ENCODE measurements around the gene OXSR1.
"Not testable (repeated sequence)": the region's sequence is repeated elsewhere in the genome, so short reads cannot be mapped to it uniquely, and the experiment has no call there.

The OXSR1 gene

GRCh38 chr3:38169027-38169317 is 3.6 kb downstream of the OXSR1 start:
- DNase-seq, result no peak

GRCh38 chr3:38170722-38171121 is 5.4 kb downstream of the OXSR1 start:
- DNase-seq, result no peak

GRCh38 chr3:38171622-38172021 is 6.3 kb downstream of the OXSR1 start:
- DNase-seq, result no peak

GRCh38 chr3:38173834-38174418 is 8.6 kb downstream of the OXSR1 start:
- DNase-seq, result no peak

- no peak for DNase-seq
Measured at GRCh38 chr3:38177181-38177580, 11.8 kb downstream of the OXSR1 start.

- no peak for DNase-seq
Measured at GRCh38 chr3:38186781-38187180, 21.4 kb downstream of the OXSR1 start.

GRCh38 chr3:38190481-38190881 is 25.1 kb downstream of the OXSR1 start:
- no peak for DNase-seq

GRCh38 chr3:38202931-38203330 is 37.6 kb downstream of the OXSR1 start:
- not testable (repeated sequence) for DNase-seq

- DNase-seq, result no peak
Measured at GRCh38 chr3:38203690-38204089, 38.4 kb downstream of the OXSR1 start.

GRCh38 chr3:38204599-38205471 is 39.5 kb downstream of the OXSR1 start:
- no peak for DNase-seq

- no peak for DNase-seq
Measured at GRCh38 chr3:38205472-38205805, 40.1 kb downstream of the OXSR1 start.

- DNase-seq, result no peak
Measured at GRCh38 chr3:38207254-38208003, 42.1 kb downstream of the OXSR1 start.

GRCh38 chr3:38210141-38210757 is 44.9 kb downstream of the OXSR1 start:
- no peak for DNase-seq

- DNase-seq, result no peak
Measured at GRCh38 chr3:38212141-38212540, 46.8 kb downstream of the OXSR1 start.

GRCh38 chr3:38214560-38214959 is 49.2 kb downstream of the OXSR1 start:
- DNase-seq, result no peak

- no peak for DNase-seq
Measured at GRCh38 chr3:38219609-38220197, 54.4 kb downstream of the OXSR1 start.

- DNase-seq, result no peak
Measured at GRCh38 chr3:38221005-38221404, 55.7 kb downstream of the OXSR1 start.

- DNase-seq, result no peak
Measured at GRCh38 chr3:38222032-38222634, 56.8 kb downstream of the OXSR1 start.

GRCh38 chr3:38224357-38224756 is 59.0 kb downstream of the OXSR1 start:
- no peak for DNase-seq

GRCh38 chr3:38226273-38226672 is 60.9 kb downstream of the OXSR1 start:
- no peak for DNase-seq

- no peak for DNase-seq
Measured at GRCh38 chr3:38227989-38228388, 62.7 kb downstream of the OXSR1 start.

GRCh38 chr3:38229036-38229435 is 63.7 kb downstream of the OXSR1 start:
- no peak for DNase-seq

- DNase-seq, result no peak
Measured at GRCh38 chr3:38232701-38233100, 67.4 kb downstream of the OXSR1 start.
